CD14-positive monocyte (primary cell): Measurements from ENCODE around the gene GGA2. TPM values are rescaled to one million over a fixed set of nuclear protein-coding genes. Genes with fewer than 3 reads are reported as not detected.

ENCODE experiments used
- DNase-seq, 3 donors: peaks; one replicate each; pipeline ENCODE4 v3.0.0-alpha.2; 2011 to 2022
- H2AFZ ChIP-seq: 2 replicates; pipeline ENCODE4 v1.6.0; 2012; ENCODE audit warnings: mild to moderate bottlenecking, low read depth, low read length, inconsistent platforms; ENCODE audit not compliant: insufficient read depth, poor library complexity, severe bottlenecking
- H3K27ac ChIP-seq, 2 donors: 1 replicate in 1 of 2; 2 replicates in 1 of 2; pipeline ENCODE4 v1.5.1; 2012 to 2013; ENCODE audit warnings: low read length in 2 of 2, control low read depth in 1 of 2, inconsistent platforms in 1 of 2, low read depth in 1 of 2, mild to moderate bottlenecking in 1 of 2
- H3K27me3 ChIP-seq, 2 donors: one replicate each; pipeline versions ENCODE4 v1.6.0 to v1.6.1; 2011 to 2013; ENCODE audit warnings: low read length in 2 of 2; ENCODE audit not compliant: control insufficient read depth in 2 of 2, insufficient read depth in 2 of 2
- H3K36me3 ChIP-seq, 2 donors: replicated peaks in 1 of 2; 1 replicate in 1 of 2; 2 replicates in 1 of 2; pipeline versions ENCODE4 v1.5.1 to v1.6.1; 2012 to 2013; ENCODE audit warnings: low read length in 2 of 2, control low read depth in 1 of 2, inconsistent platforms in 1 of 2, mild to moderate bottlenecking in 1 of 2; ENCODE audit not compliant: insufficient read depth in 2 of 2, control insufficient read depth in 1 of 2
- H3K4me1 ChIP-seq, 2 donors: 1 replicate in 1 of 2; 2 replicates in 1 of 2; pipeline versions ENCODE4 v1.5.1 to v1.6.1; 2012 to 2013; ENCODE audit warnings: low read length in 2 of 2, control low read depth in 1 of 2, inconsistent platforms in 1 of 2, mild to moderate bottlenecking in 1 of 2, moderate library complexity in 1 of 2; ENCODE audit not compliant: insufficient read depth in 2 of 2, control insufficient read depth in 1 of 2
- H3K4me2 ChIP-seq: replicated peaks from 2 replicates; pipeline ENCODE3; 2012; ENCODE audit warnings: low read length, moderate library complexity, mild to moderate bottlenecking; ENCODE audit not compliant: poor library complexity, severe bottlenecking; ENCODE audit errors: extremely low read depth
- H3K4me3 ChIP-seq, 3 experiments: fragments of 200-600 bp in 1 of 3; sonication (generic) in 1 of 3; replicated peaks in 1 of 3; 1 replicate in 2 of 3; 2 replicates in 1 of 3; pipeline ENCODE4 v1.5.1; 2011 to 2013; ENCODE audit warnings: low read length in 3 of 3, mild to moderate bottlenecking in 3 of 3, control low read depth in 2 of 3, low read depth in 2 of 3, inconsistent platforms in 1 of 3, moderate library complexity in 1 of 3
- H3K79me2 ChIP-seq: 2 replicates; pipeline ENCODE4 v1.6.0; 2012; ENCODE audit warnings: mild to moderate bottlenecking, control low read depth, inconsistent platforms, low read length, moderate library complexity; ENCODE audit not compliant: insufficient read depth
- H3K9ac ChIP-seq: 2 replicates; pipeline ENCODE4 v1.6.0; 2017; ENCODE audit warnings: low read length, mild to moderate bottlenecking; ENCODE audit not compliant: insufficient read depth, poor library complexity, severe bottlenecking
- H3K9me3 ChIP-seq, 2 donors: replicated peaks in 1 of 2; 1 replicate in 1 of 2; 2 replicates in 1 of 2; pipeline versions ENCODE4 v1.5.1 to v1.6.1; 2012 to 2013; ENCODE audit warnings: low read length in 2 of 2, control low read depth in 1 of 2; ENCODE audit not compliant: control insufficient read depth in 1 of 2, insufficient read depth in 1 of 2
- H4K20me1 ChIP-seq: 2 replicates; pipeline ENCODE4 v1.6.0; 2012; ENCODE audit warnings: mild to moderate bottlenecking, low read length, control low read depth, moderate library complexity; ENCODE audit not compliant: insufficient read depth
- H3K27ac Mint-ChIP-seq, 7 donors: one replicate each; pipeline ENCODE4 v1.8.0; 2020; ENCODE audit warnings: mild to moderate bottlenecking in 7 of 7, mixed read lengths in 7 of 7, moderate library complexity in 6 of 7, inconsistent platforms in 2 of 7
- H3K27me3 Mint-ChIP-seq, 3 donors: one replicate each; pipeline ENCODE4 v1.8.0; 2021 to 2022; ENCODE audit warnings: low read depth in 3 of 3, mild to moderate bottlenecking in 3 of 3, mixed read lengths in 3 of 3, moderate library complexity in 3 of 3, inconsistent platforms in 1 of 3
- H3K36me3 Mint-ChIP-seq, 2 donors: one replicate each; pipeline ENCODE4 v1.8.0; 2020; ENCODE audit warnings: mixed read lengths in 2 of 2, inconsistent platforms in 1 of 2, mild to moderate bottlenecking in 1 of 2
- H3K4me1 Mint-ChIP-seq: one replicate; pipeline ENCODE4 v1.8.0; 2020; ENCODE audit warnings: mild to moderate bottlenecking, mixed read lengths
- H3K4me3 Mint-ChIP-seq, 2 donors: one replicate each; pipeline ENCODE4 v1.8.0; 2020; ENCODE audit warnings: mild to moderate bottlenecking in 2 of 2, mixed read lengths in 2 of 2, moderate library complexity in 1 of 2
- H3K9me3 Mint-ChIP-seq, 7 donors: one replicate each; pipeline ENCODE4 v1.8.0; 2020 to 2022; ENCODE audit warnings: mixed read lengths in 7 of 7, mild to moderate bottlenecking in 6 of 7, moderate library complexity in 6 of 7, inconsistent platforms in 2 of 7
- WGBS: methylation state at CpG from one replicate; pipeline ENCODE4 v1.1.5; 2013; ENCODE audit warnings: missing lambda C conversion rate; ENCODE audit not compliant: insufficient coverage; 5-methylcytosine and 5-hydroxymethylcytosine counted together
- intact Hi-C, 2 donors: fragments of 100-400 bp; cut with micrococcal nuclease; formaldehyde crosslinking; loops; one replicate each; pipeline versions ENCODE4 v1.15.0 to v1.15.1; 2023
- polyA plus RNA-seq, 3 donors: library from polyadenylated mRNA; depleted of rRNA in 1 of 3; unstranded in 2 of 3; stranded (reverse) in 1 of 3; fragments of 300-500 nt in 2 of 3; fragments of >200 nt in 1 of 3; fragmentation: Illumina TruSeq in 2 of 3; gene quantifications; 1 replicate in 2 of 3; 2 replicates in 1 of 3; pipeline ENCODE4 v1.2.3, GENCODE V29; 2012 to 2021
- TF ChIP-seq, protein P1 (sequence below): fragments of 200-600 bp; IDR thresholded peaks from one replicate; pipeline ENCODE4 v1.8.0; 2022; ENCODE audit warnings: antibody characterized with exemption, mild to moderate bottlenecking

Gene GGA2
- polyA plus RNA-seq, 3 donors: 37.5 to 55.4 (median 49.5) TPM

DNA sequence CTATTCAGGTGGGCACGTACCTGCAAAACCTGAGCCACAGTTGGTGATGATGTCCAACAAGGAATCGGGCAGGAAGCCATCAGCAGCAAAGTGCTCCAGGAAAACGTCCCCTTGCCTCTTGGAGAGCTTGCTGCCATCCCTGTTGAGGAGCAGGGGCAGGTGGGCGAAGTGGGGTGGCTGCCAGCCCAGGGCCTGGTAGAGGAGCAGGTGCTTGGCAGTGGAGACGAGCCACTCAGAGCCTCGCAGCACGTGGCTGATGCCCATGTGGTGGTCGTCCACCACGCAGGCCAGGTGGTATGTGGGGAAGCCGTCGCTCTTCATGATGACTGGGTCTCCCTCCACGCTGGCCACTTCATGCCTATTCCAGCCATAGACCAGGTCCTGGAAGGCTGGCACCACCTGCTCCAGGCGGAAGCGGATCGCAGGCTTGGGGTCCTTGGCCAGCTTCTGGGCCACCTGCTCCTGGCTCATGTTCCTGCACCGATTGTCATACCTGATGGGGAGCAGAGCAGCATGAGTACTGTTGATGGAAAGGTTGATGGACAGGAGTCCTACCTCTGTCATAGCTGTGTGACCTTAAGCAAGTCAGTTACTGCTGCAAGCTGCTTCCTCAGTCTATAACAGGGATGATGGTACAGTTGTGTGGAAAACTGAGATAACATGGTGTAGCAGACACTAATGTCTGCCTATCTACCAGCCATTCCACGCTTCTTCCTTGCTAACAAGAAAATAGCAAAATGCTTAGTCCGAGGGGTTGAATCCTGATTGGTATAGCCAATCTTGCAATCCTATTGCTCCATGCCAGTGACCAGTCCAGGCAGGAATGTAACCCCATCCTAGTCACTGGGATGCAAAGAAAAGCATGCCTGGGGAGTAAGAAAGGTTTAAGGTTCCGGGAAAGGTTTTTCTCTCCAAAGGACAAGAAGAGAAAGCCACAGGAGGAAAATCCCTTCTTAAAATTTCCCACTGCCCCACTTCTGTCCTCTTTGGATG, 24.9 kb upstream of the GGA2 start:
- TF ChIP-seq, protein P1, sequence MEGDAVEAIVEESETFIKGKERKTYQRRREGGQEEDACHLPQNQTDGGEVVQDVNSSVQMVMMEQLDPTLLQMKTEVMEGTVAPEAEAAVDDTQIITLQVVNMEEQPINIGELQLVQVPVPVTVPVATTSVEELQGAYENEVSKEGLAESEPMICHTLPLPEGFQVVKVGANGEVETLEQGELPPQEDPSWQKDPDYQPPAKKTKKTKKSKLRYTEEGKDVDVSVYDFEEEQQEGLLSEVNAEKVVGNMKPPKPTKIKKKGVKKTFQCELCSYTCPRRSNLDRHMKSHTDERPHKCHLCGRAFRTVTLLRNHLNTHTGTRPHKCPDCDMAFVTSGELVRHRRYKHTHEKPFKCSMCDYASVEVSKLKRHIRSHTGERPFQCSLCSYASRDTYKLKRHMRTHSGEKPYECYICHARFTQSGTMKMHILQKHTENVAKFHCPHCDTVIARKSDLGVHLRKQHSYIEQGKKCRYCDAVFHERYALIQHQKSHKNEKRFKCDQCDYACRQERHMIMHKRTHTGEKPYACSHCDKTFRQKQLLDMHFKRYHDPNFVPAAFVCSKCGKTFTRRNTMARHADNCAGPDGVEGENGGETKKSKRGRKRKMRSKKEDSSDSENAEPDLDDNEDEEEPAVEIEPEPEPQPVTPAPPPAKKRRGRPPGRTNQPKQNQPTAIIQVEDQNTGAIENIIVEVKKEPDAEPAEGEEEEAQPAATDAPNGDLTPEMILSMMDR: no peak
- no peak overlapping the region for H3K4me3 ChIP-seq
- Mint-ChIP-seq H3K9me3 (no peaks in the 10 kb centered on the region), H3K27ac (no peak overlapping the region), H3K4me3 (no peak overlapping the region), H3K27me3 (no peaks in the 10 kb centered on the region), H3K4me1 (peaks cover 18% of the 10 kb centered on the region), H3K36me3 (peaks cover 31 to 46% of the 10 kb centered on the region in 2 donors)
- no peaks in the 10 kb centered on the region for H3K9me3 ChIP-seq
- H3K36me3 ChIP-seq: peaks cover 19 to 53% of the 10 kb centered on the region in 2 donors
- no peak overlapping the region for H3K9ac ChIP-seq
- H3K4me2 ChIP-seq: no peak overlapping the region
- H3K4me1 ChIP-seq: peaks cover 11 to 15% of the 10 kb centered on the region in 2 donors
- no peaks in the 10 kb centered on the region for H4K20me1 ChIP-seq
- no peak overlapping the region for H2AFZ ChIP-seq
- no peak for DNase-seq
- no peaks in the 10 kb centered on the region for H3K79me2 ChIP-seq
- intact Hi-C loops: no loop called here
- WGBS: 97% methylated on average over 15 of the region's 19 CpGs
- H3K27ac ChIP-seq: no peak overlapping the region
- H3K27me3 ChIP-seq: no peaks in the 10 kb centered on the region

DNA sequence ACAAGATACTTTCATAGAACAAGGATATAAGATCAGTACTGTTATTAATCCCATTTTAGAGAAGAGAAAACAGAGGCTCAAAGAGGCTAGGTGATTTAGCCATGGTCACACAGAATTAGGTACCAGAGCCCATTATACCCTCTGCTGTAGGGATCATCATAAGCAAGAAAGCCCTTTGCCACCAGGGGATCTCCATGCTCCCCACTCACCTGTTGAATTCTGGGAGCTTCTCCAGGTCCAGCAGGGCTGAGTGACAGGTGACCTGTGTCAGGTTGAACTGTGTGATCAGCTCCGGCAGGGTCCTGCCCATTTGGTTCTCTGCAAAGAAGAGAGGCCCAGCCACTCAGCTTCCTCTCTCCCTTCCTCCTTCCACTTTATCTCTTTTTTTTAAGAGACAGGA, 22.2 kb upstream of the GGA2 start:
- intact Hi-C loops: no loop called here

More for the DNA sequence above, 22.2 kb upstream of the GGA2 start:
- Mint-ChIP-seq H3K36me3 (peaks cover 33 to 51% of the 10 kb centered on the region in 2 donors), H3K4me3 (no peak overlapping the region), H3K27ac (peak overlapping the region in 1 of 7 donors; percentile 68), H3K4me1 (peaks cover 28% of the 10 kb centered on the region), H3K9me3 (no peaks in the 10 kb centered on the region), H3K27me3 (no peaks in the 10 kb centered on the region)
- H3K79me2 ChIP-seq: no peaks in the 10 kb centered on the region
- H3K27me3 ChIP-seq: no peaks in the 10 kb centered on the region
- peaks cover 23 to 26% of the 10 kb centered on the region in 2 donors for H3K4me1 ChIP-seq
- H3K36me3 ChIP-seq: peaks cover 22 to 58% of the 10 kb centered on the region in 2 donors
- no peaks in the 10 kb centered on the region for H4K20me1 ChIP-seq
- WGBS: 100% methylated on average over 1 of the region's 1 CpG
- H2AFZ ChIP-seq: no peak overlapping the region
- TF ChIP-seq, protein P1: no peak
- no peak overlapping the region for H3K9ac ChIP-seq
- H3K9me3 ChIP-seq: no peaks in the 10 kb centered on the region
- DNase-seq: no peak
- no peak overlapping the region for H3K27ac ChIP-seq
- H3K4me2 ChIP-seq: no peak overlapping the region
- H3K4me3 ChIP-seq: no peak overlapping the region
